Brain microvascular endothelial cell (primary cell): ENCODE data around the gene LCN12.

Experiments used
- DNase-seq: peaks from one replicate; pipeline ENCODE4 v3.0.0-alpha.2; 2020
- H3K27ac ChIP-seq: fragments of 250-450 bp; sonication (Bioruptor Pico); 2 replicates; pipeline ENCODE4 v1.5.1; 2020; ENCODE audit warnings: mild to moderate bottlenecking, moderate library complexity
- H3K27me3 ChIP-seq: fragments of 250-450 bp; sonication (Bioruptor Pico); replicated peaks from 2 replicates; pipeline ENCODE4 v1.5.1; 2020; ENCODE audit warnings: mild to moderate bottlenecking
- H3K36me3 ChIP-seq: fragments of 250-450 bp; sonication (Bioruptor Pico); replicated peaks from 2 replicates; pipeline ENCODE4 v1.5.1; 2020; ENCODE audit warnings: mild to moderate bottlenecking
- H3K4me3 ChIP-seq: 2 replicates; pipeline ENCODE4 v1.5.1; 2011; ENCODE audit warnings: low read depth, mild to moderate bottlenecking, control low read depth, low read length, moderate library complexity
- in situ Hi-C: cut with HindIII; loops from 2 replicates; pipeline ENCODE4 v1.10.0; 2017; ENCODE audit warnings: low sequenced_read_pairs, low pct_ligation_motif_present
- TF ChIP-seq, protein P1 (sequence below): IDR thresholded peaks from 2 replicates; pipeline ENCODE4 v1.5.1; 2011; ENCODE audit warnings: low read depth, mild to moderate bottlenecking, moderate library complexity, low read length, control low read depth, inconsistent platforms; ENCODE audit errors: missing control alignments

Gene LCN12

DNA sequence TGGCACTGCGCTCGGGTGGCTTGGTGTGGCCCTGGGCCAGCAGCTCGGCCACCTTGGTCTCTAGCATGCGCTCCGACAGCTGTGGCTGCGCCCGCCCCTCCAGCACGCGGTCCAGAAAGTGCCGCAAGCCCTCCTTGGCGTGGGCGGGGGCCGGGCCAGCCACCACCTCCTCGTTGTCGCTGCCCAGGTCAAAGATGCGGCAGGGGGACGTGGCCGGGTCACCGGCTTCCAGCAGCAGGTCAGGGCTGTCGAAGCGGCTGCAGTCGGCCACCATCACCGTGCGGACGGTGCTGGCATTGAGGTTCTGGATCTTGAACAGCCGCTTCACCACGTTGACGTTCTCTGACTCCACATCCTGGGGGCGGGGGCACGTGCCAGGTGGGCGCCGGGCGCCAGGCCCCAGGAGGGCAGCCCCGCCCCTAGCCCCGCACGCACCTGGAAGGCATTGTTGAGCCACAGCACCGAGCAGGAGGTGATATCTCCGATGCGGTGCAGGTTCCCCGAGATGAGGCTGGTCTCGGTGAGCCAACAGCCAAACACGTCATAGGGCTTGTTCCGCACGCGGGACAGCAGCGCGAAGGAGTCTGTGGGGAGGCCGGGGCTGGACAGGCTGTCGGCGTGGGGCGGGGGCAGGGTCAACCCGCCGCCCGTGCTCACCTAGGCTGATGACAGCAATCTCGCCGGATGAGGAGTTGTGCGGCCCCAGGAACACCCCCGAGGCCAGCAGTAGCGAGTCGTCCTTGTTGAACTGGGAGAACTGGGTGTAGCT lies 9.8 kb upstream of the LCN12 start:
- no peaks in the 10 kb centered on the region for H3K27me3 ChIP-seq
- H3K4me3 ChIP-seq, result no peak overlapping the region
- in situ Hi-C loops, result loop anchor here (25.0 kb wide), 1 partner anchor 95 kb away; the partner anchor contains the start of genes ABCA2, FUT7 and NPDC1
- TF ChIP-seq, protein P1, sequence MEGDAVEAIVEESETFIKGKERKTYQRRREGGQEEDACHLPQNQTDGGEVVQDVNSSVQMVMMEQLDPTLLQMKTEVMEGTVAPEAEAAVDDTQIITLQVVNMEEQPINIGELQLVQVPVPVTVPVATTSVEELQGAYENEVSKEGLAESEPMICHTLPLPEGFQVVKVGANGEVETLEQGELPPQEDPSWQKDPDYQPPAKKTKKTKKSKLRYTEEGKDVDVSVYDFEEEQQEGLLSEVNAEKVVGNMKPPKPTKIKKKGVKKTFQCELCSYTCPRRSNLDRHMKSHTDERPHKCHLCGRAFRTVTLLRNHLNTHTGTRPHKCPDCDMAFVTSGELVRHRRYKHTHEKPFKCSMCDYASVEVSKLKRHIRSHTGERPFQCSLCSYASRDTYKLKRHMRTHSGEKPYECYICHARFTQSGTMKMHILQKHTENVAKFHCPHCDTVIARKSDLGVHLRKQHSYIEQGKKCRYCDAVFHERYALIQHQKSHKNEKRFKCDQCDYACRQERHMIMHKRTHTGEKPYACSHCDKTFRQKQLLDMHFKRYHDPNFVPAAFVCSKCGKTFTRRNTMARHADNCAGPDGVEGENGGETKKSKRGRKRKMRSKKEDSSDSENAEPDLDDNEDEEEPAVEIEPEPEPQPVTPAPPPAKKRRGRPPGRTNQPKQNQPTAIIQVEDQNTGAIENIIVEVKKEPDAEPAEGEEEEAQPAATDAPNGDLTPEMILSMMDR, result no peak
- DNase-seq, result no peak
- H3K27ac ChIP-seq, result no peak overlapping the region
- peaks cover 45% of the 10 kb centered on the region for H3K36me3 ChIP-seq

DNA sequence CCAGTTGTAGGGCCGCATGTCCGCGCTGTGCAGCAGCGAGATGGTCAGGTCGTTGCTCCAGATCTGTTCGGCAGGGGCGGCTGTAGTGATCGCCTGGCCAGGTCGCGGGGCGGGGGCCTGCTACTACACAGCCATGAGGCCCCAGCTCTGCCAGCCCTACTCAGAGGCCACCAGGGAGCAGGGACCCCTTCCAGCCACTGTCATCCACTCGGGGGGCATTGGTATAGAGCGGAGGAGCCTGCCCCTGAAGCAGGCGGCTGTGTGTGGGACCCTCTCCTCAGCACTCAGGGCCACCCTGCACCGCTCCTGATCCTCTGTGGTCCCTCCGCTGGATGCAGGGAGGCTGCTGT lies 9.2 kb upstream of the LCN12 start:
- Histone ChIP-seq H3K27me3 (no peaks in the 10 kb centered on the region), H3K36me3 (peaks cover 45% of the 10 kb centered on the region), H3K4me3 (peak overlapping the region; percentile 76), H3K27ac (no peak overlapping the region)
- TF ChIP-seq, protein P1, result no peak
- DNase-seq, result no peak
- in situ Hi-C loops, result loop anchor here (25.0 kb wide), 1 partner anchor 94 kb away; the partner anchor contains the start of genes ABCA2, FUT7 and NPDC1

DNA sequence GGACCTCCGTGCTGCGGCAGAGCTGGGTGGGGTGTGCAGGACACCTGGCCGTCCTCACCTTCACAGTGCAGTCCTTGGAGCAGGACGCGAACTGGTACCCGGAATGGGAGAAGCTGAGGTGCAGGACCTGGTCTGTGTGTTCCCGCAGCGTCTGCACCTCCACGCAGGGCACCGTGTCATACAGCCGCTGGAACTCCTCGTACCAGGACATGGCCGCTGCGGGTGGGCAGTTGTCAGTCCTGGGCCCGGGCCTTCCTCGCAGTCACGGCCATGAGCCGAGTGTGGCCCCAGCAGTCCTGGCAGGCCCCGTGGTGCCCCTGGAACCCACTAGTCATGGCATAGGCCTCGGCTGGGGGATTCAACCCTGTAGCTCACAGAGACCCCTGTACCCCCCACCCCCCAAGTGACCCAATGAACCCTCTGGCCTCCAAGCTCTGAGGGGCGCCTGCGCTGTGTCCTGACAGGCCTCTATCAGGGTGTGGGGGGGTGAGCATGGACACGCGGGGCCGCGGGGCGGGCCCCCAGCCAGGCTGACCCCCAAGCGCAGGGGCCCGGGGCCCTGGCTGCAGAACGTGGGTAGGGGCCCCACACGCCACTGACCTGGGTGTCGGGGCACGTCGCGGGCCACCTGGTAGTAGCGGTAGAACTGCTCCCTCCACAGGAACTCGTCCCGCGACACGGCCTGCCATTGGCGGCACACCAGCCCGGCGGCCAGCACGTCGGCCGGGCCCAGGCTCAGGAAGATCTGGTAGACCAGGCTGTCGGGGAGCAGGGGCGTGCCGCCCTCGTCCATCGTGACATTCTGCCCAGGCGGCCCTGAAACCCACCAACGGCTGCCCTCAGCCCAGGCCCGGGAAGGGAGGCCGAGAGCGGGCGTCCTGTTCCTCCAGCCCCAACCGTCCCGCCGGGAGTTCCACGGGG lies 8.5 kb upstream of the LCN12 start:
- in situ Hi-C loops, result loop anchor here (25.0 kb wide), 1 partner anchor 94 kb away; the partner anchor contains the start of genes ABCA2, FUT7 and NPDC1

DNA sequence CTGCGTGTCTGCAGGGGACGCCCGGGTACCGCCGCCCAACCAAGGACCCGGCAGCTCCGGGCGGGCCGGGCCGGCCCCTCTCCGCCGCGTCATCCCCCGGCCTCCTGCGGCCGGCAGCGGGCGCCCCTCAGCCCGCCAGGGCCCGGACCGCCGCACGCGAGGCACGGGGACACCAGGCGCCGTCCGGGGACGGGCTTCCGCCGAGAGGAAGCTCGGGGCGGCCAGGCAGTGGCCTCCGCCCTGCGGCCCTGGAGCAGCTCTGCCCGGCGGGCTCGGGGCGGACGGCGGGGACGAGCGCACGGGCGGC lies 7.9 kb upstream of the LCN12 start:
- no peak for DNase-seq
- Histone ChIP-seq H3K27ac (peak overlapping the region; percentile 75), H3K27me3 (no peaks in the 10 kb centered on the region), H3K36me3 (peaks cover 42% of the 10 kb centered on the region), H3K4me3 (peak overlapping the region; percentile 76)
- in situ Hi-C loops, result loop anchor here (25.0 kb wide), 1 partner anchor 93 kb away; the partner anchor contains the start of genes ABCA2, FUT7 and NPDC1
- TF ChIP-seq, protein P1, result no peak

More for the DNA sequence above, 8.5 kb upstream of the LCN12 start:
- peak; percentile 21 for DNase-seq
- H3K4me3 ChIP-seq, result peak overlapping the region; percentile 76
- H3K27ac ChIP-seq, result peak overlapping the region; percentile 75
- TF ChIP-seq, protein P1, result no peak
- H3K27me3 ChIP-seq, result no peaks in the 10 kb centered on the region
- H3K36me3 ChIP-seq, result peaks cover 45% of the 10 kb centered on the region

DNA sequence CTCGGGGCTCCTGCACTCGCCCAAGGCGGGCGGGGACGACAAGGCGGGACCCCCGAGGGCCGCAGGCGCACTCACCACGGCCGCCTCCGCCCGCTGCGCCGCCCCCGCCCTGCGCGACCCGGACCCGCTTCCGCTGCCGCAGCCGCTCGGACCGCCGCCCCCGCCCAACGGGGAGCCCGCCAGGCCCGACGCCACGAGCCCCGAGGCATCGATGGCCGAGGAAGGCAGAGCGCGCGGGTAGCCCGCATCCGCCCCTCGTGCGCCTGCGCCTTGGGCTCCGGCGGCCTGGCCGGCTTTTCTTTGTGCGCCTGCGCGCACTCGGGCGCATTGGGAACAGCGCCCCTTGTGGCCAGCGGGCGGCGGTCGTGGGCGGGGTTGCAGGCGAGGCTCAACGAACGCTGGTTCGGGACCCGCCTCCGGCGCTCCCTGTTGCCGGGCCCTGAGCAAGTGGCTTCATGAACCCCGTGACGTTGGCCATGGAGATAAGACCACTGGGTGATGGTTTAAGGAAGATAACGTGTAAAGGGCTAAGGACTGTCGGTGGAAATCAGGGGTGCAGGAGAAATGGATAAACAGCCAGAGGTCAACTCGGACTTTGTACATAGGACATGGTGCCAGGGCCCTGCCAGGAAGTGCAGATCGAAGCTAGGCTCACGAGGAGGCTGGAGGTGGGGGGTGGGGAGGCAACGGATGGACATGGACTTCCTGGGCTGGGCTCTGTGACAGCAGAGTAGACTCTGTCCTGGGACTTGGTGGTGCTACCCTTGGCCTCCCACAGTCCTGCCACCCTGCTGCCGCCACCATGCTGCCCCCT lies 7.3 kb upstream of the LCN12 start, which contains the start of the genes C8G and FBXW5:
TSS of gene C8G (plus strand) at position 725 of the 814 bp plus-strand sequence. CDS start at position 803, 78 bp downstream.
TSS of gene FBXW5 (minus strand) at position 220 of the 814 bp plus-strand sequence. CDS start 655 bp downstream, outside the sequence.
- DNase-seq, result peak; percentile 75
- TF ChIP-seq, protein P1, result peak; percentile 76
- Histone ChIP-seq H3K27ac (peak within 1 kb of the TSS; percentile 75), H3K4me3 (peak within 1 kb of the TSS; percentile 76), H3K27me3 (no peaks in the 10 kb centered on the region), H3K36me3 (peaks cover 36% of the 10 kb centered on the region)
- in situ Hi-C loops, result loop anchor here (25.0 kb wide), 1 partner anchor 93 kb away; the partner anchor contains the start of genes ABCA2, FUT7 and NPDC1
